ENCODE results near the gene PDLIM4.

The PDLIM4 gene

DNA sequence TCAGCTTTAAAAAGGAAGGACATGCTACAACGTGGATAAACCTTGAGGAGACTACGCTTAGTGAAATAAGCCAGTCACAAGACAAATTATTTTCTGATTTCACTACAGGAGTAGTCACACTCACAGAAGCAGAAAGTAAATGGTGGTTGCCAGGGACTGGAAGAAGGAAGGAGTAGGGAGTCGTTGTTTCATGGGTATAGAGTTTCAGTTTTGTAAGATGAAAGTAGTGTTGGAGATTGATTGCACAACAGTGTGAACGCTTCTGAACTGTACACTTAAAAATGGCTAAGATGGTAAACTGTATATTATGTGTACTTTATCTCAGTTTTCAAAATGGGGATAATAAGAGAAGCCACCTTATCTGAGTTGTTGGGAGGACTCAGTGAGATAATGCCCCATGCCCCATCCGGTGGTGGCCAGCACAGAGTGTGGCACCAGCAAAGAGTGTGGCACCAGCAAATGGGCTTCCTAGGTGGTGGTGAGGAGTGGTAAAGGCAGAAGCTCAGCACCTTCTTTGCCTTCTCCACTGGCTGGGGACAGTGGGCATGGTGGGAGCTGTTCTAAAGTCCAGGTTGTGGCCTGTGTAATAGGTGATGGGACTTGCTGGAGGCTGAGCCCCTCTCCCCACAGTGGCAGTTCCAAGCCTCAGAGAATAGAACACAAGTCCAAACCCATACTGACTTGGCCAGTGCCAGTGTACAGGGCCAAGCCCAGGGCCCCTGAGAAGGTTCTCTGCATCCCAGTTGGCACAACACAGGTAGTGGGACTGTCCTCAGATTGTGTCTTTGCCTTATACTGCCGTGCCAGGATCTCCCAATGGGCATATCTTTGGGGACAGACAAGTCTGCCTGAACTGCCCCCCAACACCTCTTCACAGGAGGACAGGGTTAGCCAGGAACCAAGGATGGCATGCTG, 41.1 kb downstream of the PDLIM4 start:
- Histone ChIP-seq H3K4me3 (ENCODE audit: low read depth, low read length) (no peak overlapping the region), H3K27me3 (ENCODE audit: control insufficient read depth, insufficient read depth, low read length) (peaks cover 20% of the 10 kb centered on the region), H3K9me3 (ENCODE audit: control insufficient read depth, insufficient read depth, low read length) (no peaks in the 10 kb centered on the region), H3K36me3 (ENCODE audit: control insufficient read depth, insufficient read depth, low read length) (no peaks in the 10 kb centered on the region), H3K4me1 (ENCODE audit: control insufficient read depth, insufficient read depth, low read length) (peaks cover 5% of the 10 kb centered on the region), H3K9ac (ENCODE audit: low read depth, low read length) (no peak overlapping the region)

DNA sequence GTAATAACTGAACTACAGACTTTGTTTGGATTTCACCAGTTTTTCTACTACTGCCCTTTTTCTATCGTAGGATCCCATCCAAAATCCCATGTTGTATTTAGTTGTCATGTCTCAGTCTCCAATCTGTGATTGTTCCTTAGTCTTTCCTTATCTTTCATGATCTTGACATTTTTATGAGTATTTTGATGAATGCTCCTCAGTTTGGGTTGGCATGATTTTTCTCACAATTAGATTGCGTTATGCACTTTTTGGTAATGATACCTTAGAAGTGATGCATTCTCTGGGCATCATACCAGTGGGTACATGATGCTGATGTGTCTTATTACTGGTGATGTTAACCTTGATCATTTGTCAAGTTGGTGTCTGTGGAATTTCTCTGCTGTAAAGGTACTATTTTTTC, 42.4 kb downstream of the PDLIM4 start:
- no peak overlapping the region for H3K9ac ChIP-seq (ENCODE audit: low read depth, low read length)
- H3K9me3 ChIP-seq (ENCODE audit: control insufficient read depth, insufficient read depth, low read length) = no peaks in the 10 kb centered on the region
- H3K36me3 ChIP-seq (ENCODE audit: control insufficient read depth, insufficient read depth, low read length) = no peaks in the 10 kb centered on the region
- H3K27me3 ChIP-seq (ENCODE audit: control insufficient read depth, insufficient read depth, low read length) = peaks cover 14% of the 10 kb centered on the region
- H3K4me3 ChIP-seq (ENCODE audit: low read depth, low read length) = no peak overlapping the region
- peaks cover 5% of the 10 kb centered on the region for H3K4me1 ChIP-seq (ENCODE audit: control insufficient read depth, insufficient read depth, low read length)

DNA sequence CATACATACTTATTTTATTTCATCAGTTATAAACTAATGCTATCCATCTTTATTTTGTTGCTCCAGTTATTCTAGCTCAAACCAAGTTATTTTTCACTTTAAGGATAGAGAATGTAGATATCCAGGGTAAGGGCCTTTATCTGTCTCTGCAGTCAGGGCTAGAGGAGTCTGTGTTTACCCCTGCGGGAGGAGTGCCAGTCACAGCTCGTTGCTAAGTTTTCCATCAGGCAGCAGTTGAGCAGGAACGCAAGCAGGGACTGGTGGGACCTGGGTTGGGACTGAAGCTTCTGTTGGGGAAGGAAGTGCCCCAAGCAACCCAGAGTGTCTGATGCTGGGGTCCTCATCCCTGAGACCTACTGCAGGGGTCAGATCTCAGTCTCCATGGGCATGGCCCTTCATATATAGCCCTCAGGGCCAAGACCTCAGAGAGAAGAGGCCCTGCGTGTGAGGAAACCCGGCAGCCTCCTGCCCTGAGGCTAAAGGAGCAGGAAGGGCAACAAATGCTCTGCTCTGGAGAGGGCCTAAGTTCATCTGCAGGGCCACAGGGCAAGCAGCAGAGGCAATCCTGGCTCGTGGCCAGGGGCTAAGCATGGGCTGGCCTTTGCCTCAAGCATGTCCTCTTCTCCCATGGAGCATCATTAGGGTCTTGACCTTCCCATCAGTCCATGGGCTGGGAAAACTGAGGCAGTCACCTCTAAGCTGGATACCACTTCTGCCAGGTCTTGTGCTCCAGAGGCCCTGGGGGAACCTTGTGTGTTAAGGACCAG, 43.3 kb downstream of the PDLIM4 start:
- peaks cover under 1% of the 10 kb centered on the region for H3K4me1 ChIP-seq (ENCODE audit: control insufficient read depth, insufficient read depth, low read length)
- peaks cover 6% of the 10 kb centered on the region for H3K27me3 ChIP-seq (ENCODE audit: control insufficient read depth, insufficient read depth, low read length)
- H3K9ac ChIP-seq (ENCODE audit: low read depth, low read length) = no peak overlapping the region
- H3K9me3 ChIP-seq (ENCODE audit: control insufficient read depth, insufficient read depth, low read length) = no peaks in the 10 kb centered on the region
- H3K36me3 ChIP-seq (ENCODE audit: control insufficient read depth, insufficient read depth, low read length) = no peaks in the 10 kb centered on the region
- no peak overlapping the region for H3K4me3 ChIP-seq (ENCODE audit: low read depth, low read length)

DNA sequence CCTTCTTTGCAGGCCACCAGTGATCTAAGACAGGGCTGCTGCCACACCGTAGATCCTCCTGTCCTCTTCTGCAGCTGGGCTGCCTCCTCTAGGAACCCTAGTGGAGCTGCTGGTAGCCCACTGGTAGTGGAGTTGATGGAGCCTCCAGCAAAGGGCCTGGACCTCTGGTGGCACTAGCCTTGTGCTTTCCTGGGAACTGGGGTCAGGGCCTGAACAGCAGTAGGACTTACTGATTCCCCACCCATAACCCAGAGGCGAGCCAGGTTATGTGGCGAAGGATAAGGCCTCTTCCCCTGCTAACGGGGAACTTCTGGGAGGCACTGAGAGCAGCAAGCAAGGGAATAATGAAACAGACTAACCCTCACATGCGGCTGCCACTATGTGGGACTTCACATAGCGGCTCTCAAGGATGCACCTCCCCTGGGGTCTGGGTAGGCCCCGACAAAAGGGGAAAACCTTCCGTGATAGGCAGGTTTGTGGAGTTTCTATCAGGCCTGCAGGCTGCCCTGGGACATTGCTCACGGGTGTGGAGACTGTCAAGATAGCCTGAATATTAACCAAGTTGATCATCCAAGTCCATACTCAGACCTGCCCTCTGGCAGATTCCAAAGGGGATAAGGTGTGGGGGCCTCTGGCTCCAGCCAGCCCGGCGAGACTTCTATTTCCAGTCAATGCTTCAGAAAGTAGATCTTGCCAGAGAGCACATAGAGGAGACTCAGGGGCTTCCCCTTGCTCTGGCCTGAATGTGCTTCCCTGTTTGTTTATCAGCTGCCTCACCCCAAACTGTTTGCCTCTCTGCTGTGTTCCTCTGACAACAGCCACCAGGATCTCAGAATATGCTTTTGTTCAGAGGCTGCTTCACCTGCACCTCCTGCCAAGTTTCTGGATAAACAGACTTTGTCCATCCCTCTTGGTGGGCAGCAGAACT, 44.1 kb downstream of the PDLIM4 start:
- Histone ChIP-seq H3K4me3 (ENCODE audit: low read depth, low read length) (no peak overlapping the region), H3K36me3 (ENCODE audit: control insufficient read depth, insufficient read depth, low read length) (no peaks in the 10 kb centered on the region), H3K9ac (ENCODE audit: low read depth, low read length) (no peak overlapping the region), H3K4me1 (ENCODE audit: control insufficient read depth, insufficient read depth, low read length) (no peaks in the 10 kb centered on the region), H3K9me3 (ENCODE audit: control insufficient read depth, insufficient read depth, low read length) (no peaks in the 10 kb centered on the region), H3K27me3 (ENCODE audit: control insufficient read depth, insufficient read depth, low read length) (no peaks in the 10 kb centered on the region)

DNA sequence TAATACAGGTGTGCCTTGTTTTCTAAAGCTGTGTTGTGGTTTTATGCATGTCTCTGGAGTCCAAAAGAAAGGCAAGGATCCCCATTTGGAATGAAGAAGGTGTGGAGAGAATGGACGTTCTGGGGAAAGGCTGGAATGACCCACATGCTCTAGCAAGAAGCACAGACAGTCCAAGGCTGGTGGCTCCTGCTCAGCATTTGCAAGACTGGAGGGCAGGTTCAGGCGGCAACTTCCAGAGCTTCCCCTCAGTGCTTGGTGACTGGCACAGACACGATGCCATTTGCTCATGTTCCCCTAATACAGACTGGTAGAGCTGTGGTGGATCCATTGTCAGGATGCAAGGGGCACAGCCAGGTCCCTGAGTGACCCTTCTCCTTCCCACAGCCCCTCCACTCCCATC, 44.9 kb downstream of the PDLIM4 start:
- no peaks in the 10 kb centered on the region for H3K27me3 ChIP-seq (ENCODE audit: control insufficient read depth, insufficient read depth, low read length)
- no peak overlapping the region for H3K4me3 ChIP-seq (ENCODE audit: low read depth, low read length)
- no peaks in the 10 kb centered on the region for H3K9me3 ChIP-seq (ENCODE audit: control insufficient read depth, insufficient read depth, low read length)
- H3K36me3 ChIP-seq (ENCODE audit: control insufficient read depth, insufficient read depth, low read length) = no peaks in the 10 kb centered on the region
- H3K9ac ChIP-seq (ENCODE audit: low read depth, low read length) = no peak overlapping the region
- no peaks in the 10 kb centered on the region for H3K4me1 ChIP-seq (ENCODE audit: control insufficient read depth, insufficient read depth, low read length)

DNA sequence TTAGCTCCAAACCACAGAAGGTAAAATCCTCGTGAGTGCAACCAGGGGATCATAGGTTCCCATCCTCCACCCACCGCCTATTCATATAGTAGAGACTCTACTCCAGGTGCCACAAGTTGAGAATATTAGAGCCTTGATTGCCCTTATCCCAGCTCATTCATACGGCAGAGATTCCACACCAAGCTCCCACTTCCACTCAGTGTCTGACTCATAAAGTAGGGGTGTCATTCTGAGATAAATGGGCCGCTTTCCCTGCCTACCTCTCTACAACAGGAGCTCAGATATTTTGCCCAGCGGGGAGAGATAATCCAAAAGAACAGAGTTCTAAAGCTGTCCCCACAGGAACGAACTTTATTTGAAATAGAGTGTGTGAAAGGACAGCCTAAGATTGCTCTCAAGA, 46.1 kb downstream of the PDLIM4 start:
- no peaks in the 10 kb centered on the region for H3K4me1 ChIP-seq (ENCODE audit: control insufficient read depth, insufficient read depth, low read length)
- H3K9ac ChIP-seq (ENCODE audit: low read depth, low read length) = no peak overlapping the region

DNA sequence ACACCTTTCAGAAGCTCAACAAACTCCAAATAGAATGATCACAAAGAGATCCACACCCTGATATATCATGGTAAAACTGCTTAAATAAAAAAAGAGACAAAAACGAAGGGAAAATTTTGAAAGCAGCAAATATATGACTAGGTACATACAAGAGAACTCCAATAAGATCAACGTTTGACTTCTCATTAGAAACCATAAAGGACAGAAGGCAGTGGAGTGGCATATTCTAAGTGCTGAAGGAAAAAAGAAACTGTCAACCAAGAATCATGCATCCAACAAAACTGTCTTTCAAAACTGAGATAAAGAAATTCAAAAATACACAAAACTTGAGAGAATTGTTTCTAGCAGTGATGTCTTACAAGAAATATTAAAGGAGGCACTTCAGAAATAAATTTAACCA, 47.9 kb downstream of the PDLIM4 start:
- no peaks in the 10 kb centered on the region for H3K9me3 ChIP-seq (ENCODE audit: control insufficient read depth, insufficient read depth, low read length)
- H3K4me3 ChIP-seq (ENCODE audit: low read depth, low read length) = no peak overlapping the region
- H3K4me1 ChIP-seq (ENCODE audit: control insufficient read depth, insufficient read depth, low read length) = no peaks in the 10 kb centered on the region
- H3K9ac ChIP-seq (ENCODE audit: low read depth, low read length) = no peak overlapping the region
- H3K27me3 ChIP-seq (ENCODE audit: control insufficient read depth, insufficient read depth, low read length) = no peaks in the 10 kb centered on the region
- no peaks in the 10 kb centered on the region for H3K36me3 ChIP-seq (ENCODE audit: control insufficient read depth, insufficient read depth, low read length)

More for the DNA sequence above, 46.1 kb downstream of the PDLIM4 start:
- Histone ChIP-seq H3K4me3 (ENCODE audit: low read depth, low read length) (no peak overlapping the region), H3K36me3 (ENCODE audit: control insufficient read depth, insufficient read depth, low read length) (no peaks in the 10 kb centered on the region), H3K9me3 (ENCODE audit: control insufficient read depth, insufficient read depth, low read length) (no peaks in the 10 kb centered on the region), H3K27me3 (ENCODE audit: control insufficient read depth, insufficient read depth, low read length) (no peaks in the 10 kb centered on the region)

DNA sequence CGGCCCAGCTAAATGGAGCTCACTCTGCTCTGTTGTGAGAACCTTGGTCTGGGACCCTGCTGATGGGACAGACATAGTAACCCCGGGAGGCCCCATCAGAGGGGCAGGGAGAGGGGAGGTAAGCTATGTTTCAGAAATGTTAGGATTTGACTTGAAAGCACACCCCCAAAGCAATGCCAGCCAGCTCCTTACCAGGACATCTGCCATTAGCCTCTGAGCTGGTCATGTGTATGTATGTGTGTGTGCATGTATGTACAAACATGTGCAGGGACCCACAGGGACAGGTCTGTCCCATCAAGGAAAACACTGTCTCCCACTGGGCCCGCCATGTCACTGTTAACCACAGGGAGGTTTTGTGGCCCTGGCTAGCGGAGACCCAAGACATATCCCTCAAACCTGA, 51.2 kb downstream of the PDLIM4 start:
- H3K9ac ChIP-seq (ENCODE audit: low read depth, low read length) = no peak overlapping the region
- H3K36me3 ChIP-seq (ENCODE audit: control insufficient read depth, insufficient read depth, low read length) = no peaks in the 10 kb centered on the region
- no peaks in the 10 kb centered on the region for H3K27me3 ChIP-seq (ENCODE audit: control insufficient read depth, insufficient read depth, low read length)
- H3K4me1 ChIP-seq (ENCODE audit: control insufficient read depth, insufficient read depth, low read length) = no peaks in the 10 kb centered on the region
- H3K4me3 ChIP-seq (ENCODE audit: low read depth, low read length) = no peak overlapping the region
- no peaks in the 10 kb centered on the region for H3K9me3 ChIP-seq (ENCODE audit: control insufficient read depth, insufficient read depth, low read length)

DNA sequence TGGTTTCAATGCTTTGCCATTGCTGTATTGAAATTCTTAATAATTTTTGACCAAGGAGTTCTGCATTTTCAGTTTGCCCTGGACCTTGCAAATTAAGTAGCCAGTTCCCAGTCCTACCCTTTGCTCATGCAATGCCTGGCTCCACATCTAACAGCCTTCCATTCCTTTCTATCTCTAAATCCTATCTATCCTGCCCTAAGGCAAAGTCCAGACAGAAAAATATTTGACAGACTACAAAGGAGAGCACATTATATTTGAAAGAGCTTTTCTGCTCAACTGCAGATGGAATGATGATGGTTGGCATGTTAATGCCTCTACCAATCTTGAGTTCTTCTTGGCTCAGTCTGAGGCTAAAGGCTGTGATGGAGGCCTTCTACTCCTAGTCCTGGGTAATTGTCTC, 52.2 kb downstream of the PDLIM4 start:
- Histone ChIP-seq H3K4me1 (ENCODE audit: control insufficient read depth, insufficient read depth, low read length) (no peaks in the 10 kb centered on the region), H3K4me3 (ENCODE audit: low read depth, low read length) (no peak overlapping the region), H3K9me3 (ENCODE audit: control insufficient read depth, insufficient read depth, low read length) (no peaks in the 10 kb centered on the region), H3K9ac (ENCODE audit: low read depth, low read length) (no peak overlapping the region), H3K36me3 (ENCODE audit: control insufficient read depth, insufficient read depth, low read length) (no peaks in the 10 kb centered on the region), H3K27me3 (ENCODE audit: control insufficient read depth, insufficient read depth, low read length) (no peaks in the 10 kb centered on the region)

DNA sequence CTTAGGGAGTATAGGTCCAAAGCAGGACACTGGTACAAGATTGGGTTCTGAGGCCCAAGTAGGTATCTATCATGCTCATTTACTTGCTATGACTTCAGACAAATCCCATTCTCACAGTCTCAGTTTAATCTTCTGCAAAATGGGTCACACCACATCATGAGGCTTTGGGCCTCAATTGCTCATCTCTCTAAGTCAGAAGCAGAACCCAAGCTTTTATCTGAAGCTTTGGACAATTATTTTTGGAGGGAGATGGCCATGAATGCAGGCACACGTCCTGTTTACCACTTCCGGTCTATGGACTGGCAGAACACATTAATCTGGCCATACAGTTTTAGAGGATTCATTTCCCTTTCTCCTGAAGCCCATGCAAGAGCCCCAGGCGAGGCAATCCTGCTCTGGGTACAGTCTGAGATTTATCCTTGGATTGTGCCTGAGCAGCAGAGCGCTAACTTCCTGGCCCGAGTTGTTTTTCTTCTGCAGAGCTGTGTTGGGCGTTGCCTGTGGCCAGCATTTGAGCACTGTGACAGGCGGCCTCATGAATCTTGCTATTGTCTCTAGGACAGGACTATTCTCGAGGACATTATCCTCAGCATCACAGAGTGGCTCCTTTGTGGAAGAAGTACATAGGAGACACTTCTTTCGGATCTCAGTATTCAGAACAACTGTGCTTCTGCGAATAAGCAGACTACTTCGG, 52.8 kb downstream of the PDLIM4 start:
- Histone ChIP-seq H3K9me3 (ENCODE audit: control insufficient read depth, insufficient read depth, low read length) (no peaks in the 10 kb centered on the region), H3K4me3 (ENCODE audit: low read depth, low read length) (no peak overlapping the region), H3K9ac (ENCODE audit: low read depth, low read length) (no peak overlapping the region), H3K4me1 (ENCODE audit: control insufficient read depth, insufficient read depth, low read length) (no peaks in the 10 kb centered on the region), H3K36me3 (ENCODE audit: control insufficient read depth, insufficient read depth, low read length) (no peaks in the 10 kb centered on the region), H3K27me3 (ENCODE audit: control insufficient read depth, insufficient read depth, low read length) (no peaks in the 10 kb centered on the region)

DNA sequence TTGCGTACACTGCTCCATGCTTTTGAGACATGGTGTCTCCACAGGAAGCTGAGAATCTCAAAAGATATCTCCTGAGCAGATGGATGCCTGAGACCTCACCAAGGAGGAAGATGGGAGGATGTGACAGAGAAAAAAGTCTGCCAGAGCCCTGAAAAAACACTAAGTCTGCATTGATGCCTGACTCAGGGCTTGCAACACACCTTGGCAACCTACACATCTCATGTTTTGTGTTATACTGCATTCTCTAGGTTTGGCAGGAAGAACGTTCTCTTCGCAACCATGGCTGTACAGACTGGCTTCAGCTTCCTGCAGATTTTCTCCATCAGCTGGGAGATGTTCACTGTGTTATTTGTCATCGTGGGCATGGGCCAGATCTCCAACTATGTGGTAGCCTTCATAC, 55.9 kb downstream of the PDLIM4 start:
- Histone ChIP-seq H3K9me3 (ENCODE audit: control insufficient read depth, insufficient read depth, low read length) (no peaks in the 10 kb centered on the region), H3K36me3 (ENCODE audit: control insufficient read depth, insufficient read depth, low read length) (no peaks in the 10 kb centered on the region), H3K27me3 (ENCODE audit: control insufficient read depth, insufficient read depth, low read length) (no peaks in the 10 kb centered on the region), H3K4me1 (ENCODE audit: control insufficient read depth, insufficient read depth, low read length) (no peaks in the 10 kb centered on the region), H3K9ac (ENCODE audit: low read depth, low read length) (no peak overlapping the region), H3K4me3 (ENCODE audit: low read depth, low read length) (no peak overlapping the region)

All from iPS-15b (cell line).